Measurements from ENCODE around the gene PHYHIPL. TPM values are rescaled to one million over a fixed set of nuclear protein-coding genes. Genes with fewer than 3 reads are reported as not detected.

The PHYHIPL gene
- total RNA-seq (2022; extraction: Qiagen RNA extraction): 0.18 to 0.39 TPM (median 0.31 TPM) in 5 replicates

DNA sequence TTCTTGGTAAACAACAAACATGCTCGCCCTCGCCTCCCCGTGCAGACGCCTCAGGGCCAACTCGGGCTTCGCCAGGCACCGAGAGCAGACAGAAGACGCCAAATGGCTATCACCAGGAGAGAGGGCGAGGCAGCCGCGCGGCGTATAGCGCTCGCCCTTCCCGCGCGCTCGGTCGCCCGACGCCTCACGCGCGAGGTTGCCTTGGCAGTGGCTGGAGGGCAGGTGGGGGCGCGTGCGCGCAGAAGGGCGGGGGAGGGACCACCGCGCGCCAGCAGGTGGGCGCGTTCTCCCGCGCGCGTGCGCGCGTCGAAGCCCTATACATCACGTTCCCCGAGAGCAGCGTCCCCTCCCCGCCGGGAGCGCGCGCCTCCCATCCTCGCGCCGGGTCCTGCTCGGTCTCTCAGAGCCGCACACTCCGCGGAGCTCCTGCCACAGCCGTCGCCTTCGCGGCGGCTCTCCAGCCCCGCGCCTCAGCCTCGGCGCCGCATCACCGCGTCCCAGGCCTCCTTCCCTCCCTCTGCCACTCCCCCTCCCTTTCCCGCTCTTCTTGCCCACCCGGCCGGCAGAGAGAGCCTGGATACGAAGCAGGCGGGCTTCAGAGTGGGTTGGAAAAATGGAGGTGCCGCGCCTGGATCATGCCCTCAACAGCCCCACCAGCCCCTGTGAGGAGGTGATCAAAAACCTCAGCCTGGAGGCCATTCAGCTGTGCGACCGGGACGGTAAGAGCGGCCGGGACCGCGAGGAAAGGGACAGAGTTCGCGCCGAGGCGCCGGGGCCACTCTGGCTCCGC lies at the start of gene PHYHIPL:
Gene PHYHIPL (plus strand): TSS at position 403 of the 790 bp plus-strand sequence. CDS start 211 bp downstream, at position 614.

Other genes starting within 250 kb of the PHYHIPL start
- gene FAM13C, start 185.9 kb downstream of the PHYHIPL start, total RNA-seq (2022; extraction: Qiagen RNA extraction): 0.06 to 0.23 TPM (median 0.09 TPM) in 5 replicates

All from A549 treated with CORT108297 at 1 μM for 4 hours (cell line).